NCI-H2227 (cell line): Measurements from ENCODE around the gene MYO1D.

Experiments used
- DNase-seq: peaks from one replicate; lab custom pipeline; 2025; ENCODE audit not compliant: unreplicated experiment; lab: John Stamatoyannopoulos, UW

Gene MYO1D

GRCh38 chr17:32516940-32517701 is 359.8 kb downstream of the MYO1D start:
- DNase-seq = peak; percentile 43

- DNase-seq = peak; percentile 74
Measured at GRCh38 chr17:32516450-32516849, 360.5 kb downstream of the MYO1D start.

- DNase-seq = no peak
Measured at GRCh38 chr17:32515677-32516383, 361.1 kb downstream of the MYO1D start.

GRCh38 chr17:32514606-32515005 is 362.3 kb downstream of the MYO1D start:
- DNase-seq = no peak

DNA sequence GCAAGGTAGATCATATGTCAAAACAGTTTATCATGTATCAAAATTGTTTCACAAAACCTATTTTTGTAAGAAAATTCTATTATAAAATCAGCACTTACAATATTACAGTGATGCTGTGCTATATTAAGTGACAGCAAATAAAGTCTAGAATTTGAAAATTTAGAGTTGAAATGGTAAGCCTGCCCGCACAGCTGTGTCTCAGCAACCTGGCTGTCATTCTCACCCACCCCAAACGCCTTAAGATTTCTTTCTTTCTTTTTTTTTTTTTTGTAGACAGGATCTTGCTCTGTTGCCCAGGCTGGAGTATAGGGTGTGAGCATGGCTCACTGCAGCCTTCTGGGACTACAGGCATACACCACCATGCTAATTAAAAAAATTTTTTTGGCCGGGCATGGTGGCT is 363.3 kb downstream of the MYO1D start:
- DNase-seq = no peak

DNA sequence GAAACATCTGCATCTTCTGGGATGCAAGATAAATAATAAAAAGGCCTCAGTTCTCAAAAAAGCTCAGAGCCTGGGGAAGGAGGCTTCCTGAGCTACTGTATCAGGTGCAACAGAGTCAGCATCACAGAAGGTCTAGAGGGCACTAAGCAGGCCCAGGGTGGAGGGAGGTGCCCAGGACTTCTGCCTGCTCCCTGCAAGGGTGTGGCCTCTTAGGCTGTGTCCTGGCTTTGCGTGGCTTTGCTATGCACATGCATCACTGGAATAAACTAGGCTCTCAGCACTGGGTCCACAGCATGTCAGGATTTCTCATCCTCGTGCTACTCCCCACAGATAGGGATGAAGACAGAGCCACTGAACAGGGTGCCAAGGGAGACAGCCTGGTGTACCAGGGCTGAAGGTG is 364.6 kb downstream of the MYO1D start:
- no peak for DNase-seq

DNA sequence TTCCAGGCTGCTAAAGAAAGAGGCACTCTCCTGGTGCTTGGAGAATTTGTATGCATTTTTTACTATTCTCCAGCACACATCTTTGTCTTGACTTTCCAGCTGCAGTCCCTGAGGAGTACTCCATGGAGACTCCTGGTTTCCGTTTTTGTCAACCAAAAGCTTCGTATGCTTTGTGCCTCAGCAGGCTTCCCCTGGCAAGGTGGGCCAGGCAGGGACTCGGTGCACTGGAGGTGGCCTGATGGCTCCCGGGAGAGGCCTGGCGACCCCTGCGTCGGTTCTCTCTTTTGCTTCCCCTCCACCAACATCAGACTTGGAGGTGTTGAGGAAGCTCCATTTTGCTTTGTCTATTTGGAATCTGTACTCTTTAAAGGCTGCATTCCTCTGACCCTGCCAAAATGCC is 366.5 kb downstream of the MYO1D start:
- no peak for DNase-seq

GRCh38 chr17:32508926-32509325 is 368.0 kb downstream of the MYO1D start:
- no peak for DNase-seq

DNA sequence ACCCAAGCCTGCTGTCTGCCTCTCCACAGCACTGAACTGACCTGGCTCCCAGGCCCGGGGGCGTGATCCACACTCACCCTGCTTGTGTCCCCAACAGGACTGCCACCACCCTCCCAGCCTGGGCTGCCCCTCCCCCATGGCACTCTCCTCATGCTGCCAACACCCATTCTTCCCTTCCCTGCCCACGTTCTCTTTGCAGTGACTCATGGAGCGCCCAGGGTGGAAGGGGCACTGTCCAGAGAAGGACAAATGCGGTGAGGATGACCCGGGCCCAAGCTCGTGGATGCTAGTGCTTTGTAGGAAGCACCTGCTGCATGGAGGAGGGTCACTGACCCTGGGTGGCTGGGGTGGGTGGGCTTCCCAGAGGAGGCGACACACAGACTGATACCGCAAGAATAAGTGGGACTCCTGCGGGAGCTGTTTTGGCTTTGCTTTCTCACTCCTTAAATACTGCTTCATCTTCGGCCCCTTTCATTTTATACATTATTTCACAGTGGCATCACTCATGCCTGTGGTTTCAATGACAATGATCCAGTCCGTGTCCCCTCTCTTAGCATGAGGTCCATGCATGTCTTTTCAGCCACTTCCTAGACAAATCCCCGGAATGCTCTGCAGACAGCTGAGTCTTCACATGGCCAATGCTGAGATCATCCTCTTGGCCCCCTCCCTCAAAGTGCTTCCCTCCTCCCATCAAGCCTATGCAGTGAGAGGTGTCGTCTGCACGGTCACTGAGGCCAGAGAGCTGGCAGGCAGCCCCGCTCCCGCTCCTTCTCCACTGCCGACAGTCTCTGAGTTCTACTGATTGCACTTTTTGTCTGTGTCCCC is 372.5 kb downstream of the MYO1D start:
- no peak for DNase-seq

DNA sequence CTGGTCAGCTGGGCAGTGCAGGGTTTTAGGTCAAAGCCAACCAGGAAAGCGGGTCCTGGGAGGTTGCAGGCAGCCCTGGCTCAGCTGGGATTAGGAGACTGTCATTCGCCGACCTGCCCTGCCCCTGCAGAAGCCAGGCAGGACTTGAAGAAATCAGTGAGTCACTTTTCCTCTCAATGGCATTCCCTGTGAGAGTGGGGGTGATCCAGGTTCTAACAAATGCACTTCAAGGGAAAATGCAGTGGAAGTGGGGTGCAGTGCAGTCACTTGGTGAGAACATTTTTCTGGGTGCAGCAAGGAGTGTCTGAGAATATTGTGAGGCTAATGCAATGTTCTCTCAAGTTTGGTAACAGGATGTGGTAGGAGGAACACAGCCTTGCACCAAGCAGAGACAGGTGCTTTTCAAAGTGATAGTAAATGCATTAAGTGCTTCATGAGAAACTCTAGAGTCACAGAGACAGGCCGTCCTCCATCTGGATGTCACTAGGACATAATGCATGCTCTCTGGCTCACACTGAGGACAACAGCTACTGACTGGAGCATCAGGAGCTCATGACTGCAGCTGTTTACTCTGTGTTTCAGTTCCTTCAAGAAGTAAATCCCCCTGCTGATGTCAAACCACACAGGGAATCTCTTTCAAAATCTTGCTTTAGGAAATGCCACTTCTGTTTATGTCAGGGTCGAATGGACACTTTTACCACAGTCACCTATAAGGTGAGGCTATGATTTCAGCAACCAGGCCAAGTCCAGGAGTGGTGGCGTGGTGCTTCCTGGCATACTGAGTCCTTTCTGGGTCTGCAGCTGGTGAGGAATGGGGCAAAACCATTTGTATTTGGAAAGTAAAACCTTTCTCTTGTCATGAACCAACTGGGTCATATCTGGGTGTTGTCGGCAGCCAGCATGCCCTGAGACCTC is 373.4 kb downstream of the MYO1D start:
- DNase-seq = no peak

DNA sequence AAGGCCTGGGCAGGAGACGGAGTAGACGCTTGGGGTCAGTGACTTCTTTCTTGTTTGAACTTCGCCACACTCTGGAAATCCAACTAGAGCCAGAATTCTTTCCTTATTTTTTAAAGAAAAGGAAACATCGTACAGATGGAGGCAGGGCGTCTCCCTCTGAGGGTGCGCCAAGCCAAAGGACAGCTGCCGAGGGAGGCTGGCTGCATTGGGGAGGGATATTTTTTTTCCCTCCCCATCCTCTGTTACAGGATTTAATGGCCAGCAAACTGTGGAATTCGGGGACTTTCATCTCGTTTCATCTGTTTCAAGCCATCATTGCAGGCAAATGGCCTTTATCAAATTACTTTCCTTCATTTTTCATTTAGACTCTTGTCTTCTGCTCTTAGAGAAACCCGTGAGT is 374.2 kb downstream of the MYO1D start:
- DNase-seq = no peak

- DNase-seq = no peak
Measured at GRCh38 chr17:32502013-32502412, 374.9 kb downstream of the MYO1D start.

DNA sequence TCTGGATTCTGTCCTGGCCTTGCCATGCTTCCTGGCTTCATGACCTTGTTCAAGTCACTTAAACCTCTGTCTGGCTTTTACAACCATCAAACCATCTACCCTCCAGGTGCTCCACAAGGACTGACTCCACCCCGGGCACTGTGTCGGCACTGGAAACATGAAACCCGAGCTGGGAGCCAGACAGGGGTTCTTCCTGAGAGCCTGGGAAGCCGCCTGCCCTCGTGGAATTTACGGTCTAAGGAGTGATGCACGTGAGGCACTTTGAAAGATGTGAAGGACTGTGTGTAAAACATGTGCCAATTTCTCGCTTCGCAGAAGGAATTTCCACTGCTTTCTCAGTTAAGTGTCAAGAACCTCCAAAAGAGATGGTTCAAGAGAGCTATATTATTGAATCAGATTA is 378.5 kb downstream of the MYO1D start:
- DNase-seq = no peak

GRCh38 chr17:32497431-32498205 is 379.3 kb downstream of the MYO1D start:
- DNase-seq = no peak

GRCh38 chr17:32496395-32497073 is 380.4 kb downstream of the MYO1D start:
- no peak for DNase-seq

DNA sequence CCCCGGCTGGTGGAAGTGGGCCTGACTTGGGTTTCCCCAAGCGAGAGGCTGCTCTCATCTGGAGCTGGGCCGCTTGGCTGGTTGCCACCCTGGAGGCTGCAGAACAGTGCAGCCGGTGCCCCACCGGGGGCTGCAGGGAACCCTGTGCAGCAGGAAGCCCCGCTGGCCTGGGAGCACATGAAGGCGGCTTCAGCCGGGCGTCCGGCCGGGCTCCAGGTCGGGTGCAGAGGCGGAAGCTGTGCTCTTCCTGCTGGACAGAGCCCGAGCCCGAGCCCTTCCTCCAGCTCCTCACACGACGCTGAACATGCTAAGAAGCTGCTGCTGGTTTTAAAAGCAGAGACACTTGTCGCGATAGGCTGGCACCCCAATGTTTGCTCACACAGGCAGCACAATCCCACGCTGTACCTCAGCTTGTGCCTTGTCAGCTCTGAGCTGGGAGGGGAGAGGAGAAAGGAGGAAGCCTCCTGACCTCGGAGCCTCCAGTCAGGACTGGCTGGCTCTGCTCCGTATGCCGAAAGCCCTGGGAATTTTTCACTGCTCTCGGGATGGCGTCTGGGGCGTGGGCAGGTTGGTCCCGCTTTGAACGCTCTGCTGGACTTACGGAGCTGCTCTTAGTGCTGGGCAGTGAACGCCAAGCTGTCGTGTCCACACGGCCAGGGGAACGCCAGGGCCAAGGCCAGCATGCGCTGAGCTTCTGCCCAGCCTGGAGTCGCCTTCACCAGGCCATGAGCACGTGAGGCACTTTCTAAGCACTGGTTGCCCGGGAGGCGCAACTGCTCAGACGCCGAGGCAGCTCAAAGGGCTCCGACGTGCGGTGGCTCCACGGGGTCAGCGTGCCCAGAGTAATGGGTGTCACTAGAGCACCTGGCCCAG is 381.3 kb downstream of the MYO1D start:
- DNase-seq = no peak

DNA sequence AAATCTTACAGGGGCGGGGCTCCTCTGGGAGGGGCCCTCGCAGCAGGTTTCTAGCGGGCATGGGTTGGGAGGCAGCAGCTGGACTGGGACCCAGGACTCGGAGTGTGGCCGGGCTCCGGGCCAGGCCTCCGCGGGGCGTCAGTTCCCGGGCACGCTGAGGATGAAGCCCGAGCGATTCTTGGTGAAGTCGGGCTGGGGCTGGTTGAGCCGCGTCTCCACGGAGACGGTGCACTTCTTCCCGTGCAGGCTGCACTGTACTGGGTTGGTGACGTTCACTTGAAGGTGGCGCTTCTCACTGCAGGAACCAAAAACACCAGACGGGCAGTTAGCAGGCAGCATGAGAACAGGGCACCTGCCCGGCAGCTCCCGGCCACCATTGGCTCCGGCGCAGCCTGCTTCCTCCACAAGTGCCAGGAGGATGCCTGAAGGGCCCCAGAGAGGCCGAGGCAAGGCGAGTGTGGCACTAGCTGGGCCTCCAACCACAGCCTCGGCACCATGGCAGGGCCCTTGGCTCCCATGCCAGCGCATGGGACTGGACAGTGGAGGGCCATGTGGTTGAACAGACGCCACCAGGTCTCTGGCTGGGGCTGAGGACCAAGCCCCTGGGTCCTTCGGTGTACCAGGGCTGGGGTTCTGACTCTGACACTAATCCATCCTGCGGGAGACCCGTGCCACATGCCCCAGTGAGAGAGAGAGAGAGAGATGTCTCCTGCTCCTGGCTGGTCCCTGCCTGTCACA is 382.1 kb downstream of the MYO1D start:
- peak; percentile 48 for DNase-seq
